Fibroblast of pulmonary artery (primary cell): ENCODE results near the gene MGMT.

Experiments used
- DNase-seq: peaks from one replicate; pipeline ENCODE4 v3.0.0-alpha.2; 2010; ENCODE audit warnings: low read depth
- H3K4me3 ChIP-seq: replicated peaks from 2 replicates; pipeline ENCODE4 v1.5.1; 2011; ENCODE audit warnings: low read depth, mild to moderate bottlenecking, control low read depth, low read length, moderate library complexity
- CTCF ChIP-seq: IDR thresholded peaks from 2 replicates; pipeline ENCODE4 v1.5.1; 2011; ENCODE audit warnings: mild to moderate bottlenecking, control low read depth, low read length, inconsistent platforms; ENCODE audit errors: missing control alignments

Gene MGMT

GRCh38 chr10:129466703-129467358 is at the start of gene MGMT:
TSS of gene MGMT (plus strand) at chr10:129467241.
- peak; percentile 85 for DNase-seq
- no peak for TF ChIP-seq CTCF
- H3K4me3 ChIP-seq: peak within 1 kb of the TSS; percentile 69

GRCh38 chr10:129417870-129418269 is 49.2 kb upstream of the MGMT start:
- no peak for TF ChIP-seq CTCF
- no peak for DNase-seq
- H3K4me3 ChIP-seq: no peak overlapping the region

GRCh38 chr10:129418496-129419225 is 48.4 kb upstream of the MGMT start:
- TF ChIP-seq CTCF: no peak
- no peak for DNase-seq
- H3K4me3 ChIP-seq: no peak overlapping the region

- DNase-seq: no peak
- no peak for TF ChIP-seq CTCF
- no peak overlapping the region for H3K4me3 ChIP-seq
Observed at GRCh38 chr10:129419397-129419796, 47.6 kb upstream of the MGMT start.

GRCh38 chr10:129421399-129422010 is 45.5 kb upstream of the MGMT start:
- no peak for TF ChIP-seq CTCF
- no peak overlapping the region for H3K4me3 ChIP-seq
- DNase-seq: no peak

- DNase-seq: no peak
Observed at GRCh38 chr10:129424978-129425377, 42.1 kb upstream of the MGMT start.

More at GRCh38 chr10:129424978-129425377, 42.1 kb upstream of the MGMT start:
- TF ChIP-seq CTCF: no peak
- no peak overlapping the region for H3K4me3 ChIP-seq
